Breast epithelium (tissue), 3 donors: Measurements from ENCODE around the gene KIR2DL3.

ENCODE experiments used
- CTCF ChIP-seq, 3 donors: fragments of 450-650 bp; IDR thresholded peaks; one replicate each; pipeline ENCODE4 v1.5.1; 2016 to 2017; ENCODE audit warnings: antibody characterized with exemption in 3 of 3, mild to moderate bottlenecking in 3 of 3, moderate library complexity in 3 of 3
- POLR2A ChIP-seq: fragments of 450-650 bp; IDR thresholded peaks from one replicate; pipeline ENCODE4 v1.6.1; 2016; ENCODE audit warnings: antibody characterized with exemption, mild to moderate bottlenecking, moderate library complexity
- POLR2AphosphoS5 ChIP-seq, 3 donors: sonication (generic); formaldehyde crosslinking; IDR thresholded peaks; one replicate each; pipeline ENCODE4 v1.6.1; 2017; ENCODE audit warnings: antibody characterized with exemption in 3 of 3

- TF ChIP-seq CTCF (IDR thresholded peaks at IDR 0.05) (no peak), POLR2A (no peak), POLR2AphosphoS5 (IDR thresholded peaks at IDR 0.05) (no peak)
Measured at GRCh38 chr19:54791476-54791875, 53.2 kb downstream of the KIR2DL3 start.
